ENCODE measurements around the gene MIPOL1.

DNA sequence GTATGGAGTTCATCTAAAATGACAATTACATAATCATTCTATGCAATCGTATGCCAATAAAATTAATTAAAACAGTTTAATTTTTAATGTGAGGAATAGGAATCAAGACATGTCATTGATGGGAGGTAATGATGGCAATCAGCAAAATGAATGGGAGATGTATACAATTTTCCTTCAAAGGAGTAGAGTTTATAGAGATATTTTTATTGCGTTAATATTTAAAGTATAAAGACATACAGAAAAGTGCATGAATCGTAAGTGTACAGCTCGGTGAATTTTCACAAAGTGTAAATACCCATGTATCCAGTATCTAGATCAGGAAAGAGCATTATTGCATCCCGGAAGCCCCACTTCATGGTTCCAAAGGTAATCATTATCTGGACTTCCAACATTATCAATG lies 1.2 kb downstream of the MIPOL1 start:
- TF ChIP-seq, protein P1, sequence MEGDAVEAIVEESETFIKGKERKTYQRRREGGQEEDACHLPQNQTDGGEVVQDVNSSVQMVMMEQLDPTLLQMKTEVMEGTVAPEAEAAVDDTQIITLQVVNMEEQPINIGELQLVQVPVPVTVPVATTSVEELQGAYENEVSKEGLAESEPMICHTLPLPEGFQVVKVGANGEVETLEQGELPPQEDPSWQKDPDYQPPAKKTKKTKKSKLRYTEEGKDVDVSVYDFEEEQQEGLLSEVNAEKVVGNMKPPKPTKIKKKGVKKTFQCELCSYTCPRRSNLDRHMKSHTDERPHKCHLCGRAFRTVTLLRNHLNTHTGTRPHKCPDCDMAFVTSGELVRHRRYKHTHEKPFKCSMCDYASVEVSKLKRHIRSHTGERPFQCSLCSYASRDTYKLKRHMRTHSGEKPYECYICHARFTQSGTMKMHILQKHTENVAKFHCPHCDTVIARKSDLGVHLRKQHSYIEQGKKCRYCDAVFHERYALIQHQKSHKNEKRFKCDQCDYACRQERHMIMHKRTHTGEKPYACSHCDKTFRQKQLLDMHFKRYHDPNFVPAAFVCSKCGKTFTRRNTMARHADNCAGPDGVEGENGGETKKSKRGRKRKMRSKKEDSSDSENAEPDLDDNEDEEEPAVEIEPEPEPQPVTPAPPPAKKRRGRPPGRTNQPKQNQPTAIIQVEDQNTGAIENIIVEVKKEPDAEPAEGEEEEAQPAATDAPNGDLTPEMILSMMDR (conservative IDR thresholded peaks at IDR 0.05; ENCODE audit: low read length): no peak
- TF ChIP-seq EZH2phosphoT487 (IDR thresholded peaks at IDR 0.05; ENCODE audit: borderline replicate concordance): no peak
